MM.1S (cell line): ENCODE measurements around the gene RBM4.

Source experiments
- DNase-seq: peaks from one replicate; pipeline ENCODE4 v3.0.0-alpha.2; 2015
- H2AFZ ChIP-seq: fragments of 300-600 bp; sonication (generic); 2 replicates; pipeline ENCODE4 v1.6.0; 2016; ENCODE audit warnings: antibody characterized with exemption, low read length
- H3F3A ChIP-seq: fragments of 300-600 bp; sonication (generic); 2 replicates; pipeline ENCODE4 v1.6.1; 2016; ENCODE audit warnings: mild to moderate bottlenecking, antibody characterized with exemption, low read length, moderate library complexity, mixed read lengths; ENCODE audit not compliant: insufficient read depth
- H3K27ac ChIP-seq: fragments of 300-600 bp; sonication (generic); 2 replicates; pipeline ENCODE4 v1.5.1; 2016; ENCODE audit warnings: mild to moderate bottlenecking, low read length
- H3K27me3 ChIP-seq: fragments of 300-600 bp; sonication (generic); replicated peaks from 2 replicates; pipeline ENCODE4 v1.6.0; 2016; ENCODE audit warnings: low read length; ENCODE audit not compliant: insufficient read depth
- H3K36me3 ChIP-seq: fragments of 300-600 bp; sonication (generic); replicated peaks from 2 replicates; pipeline ENCODE4 v1.6.1; 2016; ENCODE audit warnings: mild to moderate bottlenecking, low read length, mixed read lengths; ENCODE audit not compliant: insufficient read depth
- H3K4me1 ChIP-seq: fragments of 300-600 bp; sonication (generic); 2 replicates; pipeline ENCODE4 v1.6.1; 2016; ENCODE audit warnings: low read length, mixed read lengths
- H3K4me2 ChIP-seq: fragments of 300-600 bp; sonication (generic); 2 replicates; pipeline ENCODE4 v1.6.0; 2016; ENCODE audit warnings: low read depth, low read length
- H3K4me3 ChIP-seq: fragments of 300-600 bp; sonication (generic); 2 replicates; pipeline ENCODE4 v1.5.1; 2016; ENCODE audit warnings: low read length, mixed read lengths
- H3K79me2 ChIP-seq: fragments of 300-600 bp; sonication (generic); 2 replicates; pipeline ENCODE4 v1.6.1; 2016; ENCODE audit warnings: mixed run types, low read length, mixed read lengths
- H3K9ac ChIP-seq: fragments of 300-600 bp; sonication (generic); 2 replicates; pipeline ENCODE4 v1.6.1; 2016; ENCODE audit warnings: low read length, mixed read lengths
- H3K9me2 ChIP-seq: fragments of 300-600 bp; sonication (generic); replicated peaks from 2 replicates; pipeline ENCODE4 v1.6.1; 2016; ENCODE audit warnings: mild to moderate bottlenecking, low read length, mixed read lengths; ENCODE audit not compliant: insufficient read depth
- H3K9me3 ChIP-seq: fragments of 300-600 bp; sonication (generic); replicated peaks from 2 replicates; pipeline ENCODE4 v1.6.1; 2016; ENCODE audit warnings: mild to moderate bottlenecking, low read length, mixed read lengths; ENCODE audit not compliant: insufficient read depth
- H4K20me1 ChIP-seq: fragments of 300-600 bp; sonication (generic); 2 replicates; pipeline ENCODE4 v1.6.1; 2016; ENCODE audit warnings: mild to moderate bottlenecking, low read length, moderate library complexity, mixed read lengths; ENCODE audit not compliant: insufficient read depth
- CTCF ChIP-seq: fragments of 300-600 bp; sonication (generic); IDR thresholded peaks from 2 replicates; pipeline ENCODE4 v1.5.1; 2016; ENCODE audit warnings: antibody characterized with exemption, low read length, mixed read lengths
- EZH2 ChIP-seq: fragments of 300-600 bp; sonication (generic); optimal IDR thresholded peaks from 2 replicates; pipeline ENCODE3; 2017; ENCODE audit warnings: low read depth, mild to moderate bottlenecking, antibody characterized with exemption, low read length, mixed read lengths
- EZH2phosphoT487 ChIP-seq: fragments of 300-600 bp; sonication (generic); IDR thresholded peaks from 2 replicates; pipeline ENCODE4 v1.6.1; 2018; ENCODE audit warnings: antibody characterized with exemption, low read length

RBM4 gene

GRCh38 chr11:66687831-66688281, 49.4 kb downstream of the RBM4 start:
- H3K9me2 ChIP-seq = no peaks in the 10 kb centered on the region
- no peak overlapping the region for H3K4me2 ChIP-seq
- H3K4me3 ChIP-seq = no peak overlapping the region
- H3K9me3 ChIP-seq = no peaks in the 10 kb centered on the region
- H3K9ac ChIP-seq = no peak overlapping the region
- no peaks in the 10 kb centered on the region for H3K79me2 ChIP-seq
- H3F3A ChIP-seq = no peaks in the 10 kb centered on the region
- H3K27me3 ChIP-seq = no peaks in the 10 kb centered on the region
- no peaks in the 10 kb centered on the region for H3K36me3 ChIP-seq
- no peak overlapping the region for H3K27ac ChIP-seq
- H2AFZ ChIP-seq = no peak overlapping the region
- no peak for TF ChIP-seq EZH2phosphoT487
- no peak for TF ChIP-seq CTCF
- no peak for TF ChIP-seq EZH2
- no peak for DNase-seq
- H3K4me1 ChIP-seq = no peaks in the 10 kb centered on the region
- H4K20me1 ChIP-seq = no peaks in the 10 kb centered on the region

GRCh38 chr11:66688561-66689534, 50.3 kb downstream of the RBM4 start:
- H3K9me3 ChIP-seq = no peaks in the 10 kb centered on the region
- H3K4me3 ChIP-seq = no peak overlapping the region
- DNase-seq = no peak
- H3F3A ChIP-seq = no peaks in the 10 kb centered on the region
- H2AFZ ChIP-seq = no peak overlapping the region
- no peak overlapping the region for H3K9ac ChIP-seq
- no peaks in the 10 kb centered on the region for H3K79me2 ChIP-seq
- no peaks in the 10 kb centered on the region for H4K20me1 ChIP-seq
- H3K36me3 ChIP-seq = no peaks in the 10 kb centered on the region
- no peaks in the 10 kb centered on the region for H3K9me2 ChIP-seq
- H3K4me1 ChIP-seq = no peaks in the 10 kb centered on the region
- H3K4me2 ChIP-seq = no peak overlapping the region
- H3K27me3 ChIP-seq = no peaks in the 10 kb centered on the region
- TF ChIP-seq EZH2phosphoT487 = no peak
- no peak for TF ChIP-seq CTCF
- TF ChIP-seq EZH2 = no peak
- no peak overlapping the region for H3K27ac ChIP-seq

GRCh38 chr11:66689661-66690590, 51.4 kb downstream of the RBM4 start:
- Histone ChIP-seq H3K4me3 (no peak overlapping the region), H3K79me2 (no peaks in the 10 kb centered on the region), H3K4me1 (no peaks in the 10 kb centered on the region), H3K27ac (no peak overlapping the region), H4K20me1 (no peaks in the 10 kb centered on the region), H3F3A (no peaks in the 10 kb centered on the region), H2AFZ (no peak overlapping the region), H3K9me2 (no peaks in the 10 kb centered on the region), H3K9ac (no peak overlapping the region), H3K27me3 (no peaks in the 10 kb centered on the region), H3K9me3 (no peaks in the 10 kb centered on the region), H3K36me3 (no peaks in the 10 kb centered on the region), H3K4me2 (no peak overlapping the region)
- TF ChIP-seq EZH2phosphoT487 (no peak), EZH2 (no peak), CTCF (no peak)
- no peak for DNase-seq
